GM12873 (cell line): ENCODE data around the gene TAF11.
A peak's percentile ranks its signal among the peaks of the same experiment; 100 is the strongest.

ENCODE experiments used
- CTCF ChIP-seq: IDR thresholded peaks from 2 replicates; pipeline ENCODE4 v1.5.1; 2012; ENCODE audit warnings: low read depth, mild to moderate bottlenecking, moderate library complexity, low read length, control low read depth; ENCODE audit not compliant: insufficient read depth; ENCODE audit errors: missing control alignments

Gene TAF11

DNA sequence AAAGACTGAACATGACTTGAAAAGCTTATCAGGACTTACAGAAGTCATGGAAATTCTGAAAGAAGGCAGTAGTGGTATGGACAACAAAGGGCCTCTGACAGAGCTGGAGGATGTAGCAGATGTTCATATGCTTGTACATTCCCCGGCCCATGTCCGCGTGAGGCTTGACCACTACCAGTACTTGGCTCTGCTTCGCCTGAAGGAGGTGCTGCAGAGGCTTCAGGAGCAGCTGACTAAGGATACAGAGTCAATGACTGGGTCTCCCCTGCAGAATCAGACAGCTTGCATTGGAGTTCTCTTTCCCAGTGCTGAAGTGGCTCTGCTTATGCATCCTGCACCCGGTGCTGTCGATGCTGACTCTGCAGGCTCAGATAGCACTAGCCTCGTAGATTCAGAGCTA is 29.2 kb downstream of the TAF11 start:
- peak; percentile 11 for TF ChIP-seq CTCF

DNA sequence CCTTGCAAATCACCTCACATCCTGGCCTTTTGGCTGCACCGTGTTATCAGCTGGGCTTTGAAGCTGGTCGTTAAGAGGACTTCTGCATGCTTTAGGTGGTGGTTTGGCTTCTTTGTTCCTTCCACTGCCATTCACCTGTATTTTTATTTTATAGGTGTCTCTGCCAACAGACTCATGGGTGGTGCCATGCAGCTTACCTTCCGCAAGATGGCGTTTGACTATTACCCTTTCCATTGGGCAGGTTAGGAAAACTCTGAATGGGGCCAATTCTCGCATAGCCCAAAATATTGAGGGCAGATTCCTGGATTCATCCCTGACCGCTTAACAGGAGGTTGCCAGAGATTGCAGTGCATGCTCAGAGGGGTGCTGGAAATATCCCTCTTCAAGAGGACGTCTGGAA is 32.4 kb downstream of the TAF11 start:
- peak; percentile 11 for TF ChIP-seq CTCF

- TF ChIP-seq CTCF = no peak
Measured at GRCh38 chr6:34852406-34853085, 35.3 kb downstream of the TAF11 start.

GRCh38 chr6:34851361-34851760 is 36.5 kb downstream of the TAF11 start:
- TF ChIP-seq CTCF = no peak

DNA sequence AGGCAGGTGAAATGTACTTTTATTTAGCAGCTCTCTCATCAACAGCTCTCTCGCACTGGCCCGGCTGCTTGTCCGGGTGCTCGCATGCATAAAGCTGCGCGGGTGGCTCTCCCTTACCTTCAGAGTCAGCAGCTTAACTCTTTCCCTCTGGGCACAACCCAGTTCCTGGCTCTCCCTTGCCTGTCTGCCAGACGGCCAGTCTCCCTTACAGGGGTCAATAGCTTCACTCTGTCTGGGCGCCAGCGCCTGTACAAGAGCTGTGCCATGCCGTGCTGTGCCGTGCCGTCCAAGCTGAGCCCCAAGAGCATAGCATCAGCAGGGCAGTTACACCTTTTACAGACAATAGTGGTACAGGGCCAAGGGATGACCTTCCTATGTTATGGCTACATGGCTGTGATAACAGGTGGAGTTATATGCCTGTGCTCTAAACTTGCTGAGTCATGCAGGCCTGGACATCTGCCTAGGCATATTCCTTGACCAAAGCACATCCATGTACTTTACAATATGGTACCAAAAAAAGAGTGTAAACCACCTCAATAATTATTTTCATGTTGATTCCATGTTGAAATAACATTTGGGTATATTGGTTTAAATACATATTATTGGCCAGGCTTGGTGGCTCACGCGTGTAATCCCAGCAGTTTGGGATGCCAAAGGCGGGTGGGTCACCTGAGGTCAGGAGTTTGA is 48.0 kb downstream of the TAF11 start:
- TF ChIP-seq CTCF = no peak

DNA sequence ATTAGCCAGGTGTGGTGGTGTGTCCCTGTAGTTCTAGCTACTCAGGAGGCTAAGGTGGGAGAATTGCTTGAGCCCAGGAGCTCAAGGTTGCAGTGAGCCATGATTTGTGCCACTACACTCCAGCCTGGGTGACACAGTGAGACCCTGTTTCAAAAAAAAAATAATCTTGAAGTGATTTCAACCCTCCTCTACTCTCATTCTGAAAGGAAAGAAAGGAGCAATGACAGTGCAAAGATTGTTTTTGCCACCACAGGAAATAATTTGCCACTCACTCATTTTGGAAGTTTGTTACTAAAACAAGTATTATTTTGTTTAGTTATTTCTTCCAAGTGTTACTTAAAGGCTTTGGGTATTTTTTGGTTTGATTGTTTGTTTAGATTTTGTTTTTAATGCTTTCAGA is 50.3 kb downstream of the TAF11 start:
- no peak for TF ChIP-seq CTCF

GRCh38 chr6:34836451-34836850 is 51.4 kb downstream of the TAF11 start:
- no peak for TF ChIP-seq CTCF
